Measurements from ENCODE around the gene CLDN9. TPM values are rescaled to one million over a fixed set of nuclear protein-coding genes. Genes with fewer than 3 reads are reported as not detected.

Gene CLDN9
- total RNA-seq, 1 experiment from 2014 or later, result 1.3 TPM

DNA sequence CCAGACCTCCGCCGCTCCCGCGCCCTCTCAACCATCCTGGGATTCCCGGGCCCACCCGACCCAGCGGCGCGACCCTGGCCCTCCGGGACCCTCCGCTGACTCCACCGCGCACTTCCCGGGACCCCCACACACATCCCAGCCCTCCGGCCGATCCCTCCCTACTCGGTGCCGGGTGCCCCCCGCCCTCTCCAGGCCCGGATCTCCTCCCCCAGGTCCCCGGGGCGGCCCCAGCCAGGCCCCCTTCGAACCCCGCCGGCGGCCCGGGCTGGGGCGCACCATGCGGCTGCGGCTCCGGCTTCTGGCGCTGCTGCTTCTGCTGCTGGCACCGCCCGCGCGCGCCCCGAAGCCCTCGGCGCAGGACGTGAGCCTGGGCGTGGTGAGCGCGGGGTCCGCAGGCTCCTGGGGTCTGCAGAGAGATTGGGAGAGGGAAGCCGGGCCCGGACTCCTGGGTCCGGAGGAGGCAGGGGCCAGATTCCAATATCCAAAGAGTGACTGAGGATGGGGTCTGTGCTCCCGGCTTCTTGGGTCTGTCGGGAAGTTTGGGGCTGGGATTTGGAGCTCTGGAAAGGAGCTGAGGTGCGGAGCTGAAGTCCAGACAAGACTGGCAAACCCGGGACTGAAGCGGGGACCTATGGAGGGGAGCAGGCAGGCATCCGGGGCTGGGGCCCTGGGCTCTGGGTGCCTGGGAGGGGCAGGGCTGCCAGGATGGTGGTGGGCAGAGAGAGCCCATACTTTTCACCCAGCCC, 34.1 kb downstream of the CLDN9 start:
- TF ChIP-seq, protein P1, sequence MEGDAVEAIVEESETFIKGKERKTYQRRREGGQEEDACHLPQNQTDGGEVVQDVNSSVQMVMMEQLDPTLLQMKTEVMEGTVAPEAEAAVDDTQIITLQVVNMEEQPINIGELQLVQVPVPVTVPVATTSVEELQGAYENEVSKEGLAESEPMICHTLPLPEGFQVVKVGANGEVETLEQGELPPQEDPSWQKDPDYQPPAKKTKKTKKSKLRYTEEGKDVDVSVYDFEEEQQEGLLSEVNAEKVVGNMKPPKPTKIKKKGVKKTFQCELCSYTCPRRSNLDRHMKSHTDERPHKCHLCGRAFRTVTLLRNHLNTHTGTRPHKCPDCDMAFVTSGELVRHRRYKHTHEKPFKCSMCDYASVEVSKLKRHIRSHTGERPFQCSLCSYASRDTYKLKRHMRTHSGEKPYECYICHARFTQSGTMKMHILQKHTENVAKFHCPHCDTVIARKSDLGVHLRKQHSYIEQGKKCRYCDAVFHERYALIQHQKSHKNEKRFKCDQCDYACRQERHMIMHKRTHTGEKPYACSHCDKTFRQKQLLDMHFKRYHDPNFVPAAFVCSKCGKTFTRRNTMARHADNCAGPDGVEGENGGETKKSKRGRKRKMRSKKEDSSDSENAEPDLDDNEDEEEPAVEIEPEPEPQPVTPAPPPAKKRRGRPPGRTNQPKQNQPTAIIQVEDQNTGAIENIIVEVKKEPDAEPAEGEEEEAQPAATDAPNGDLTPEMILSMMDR (conservative IDR thresholded peaks at IDR 0.05), result no peak
- H3K4me1 ChIP-seq (ENCODE audit: insufficient read depth, low read length), result no peaks in the 10 kb centered on the region
- H4K8ac ChIP-seq (replicated peaks; ENCODE audit: insufficient read length, low read depth, low read length), result no peak overlapping the region
- no peak overlapping the region for H3K56ac ChIP-seq (ENCODE audit: insufficient read length, low read depth, low read length)
- peaks cover 9 to 25% (median 22%) of the 10 kb centered on the region in 3 experiments for H3K36me3 Mint-ChIP-seq (ENCODE audit: insufficient read depth in 1 of 3, low read depth in 3 of 3)
- peaks cover 20% of the 10 kb centered on the region for H3K23me2 ChIP-seq (ENCODE audit: insufficient read length, low read depth, low read length, poor library complexity, severe bottlenecking)
- H3K27me3 ChIP-seq (ENCODE audit: insufficient read depth, low read length), result no peaks in the 10 kb centered on the region
- H3K79me2 ChIP-seq (ENCODE audit: insufficient read depth, low read length), result no peaks in the 10 kb centered on the region
- no peak overlapping the region for H4K91ac ChIP-seq (ENCODE audit: insufficient read length, low read depth, low read length)
- no peak overlapping the region; the same call in 1 of the 2 replicates for H3K14ac ChIP-seq (ENCODE audit: insufficient read depth, low read length)
- no peak overlapping the region for H2AFZ ChIP-seq (ENCODE audit: low read length)
- H2BK5ac ChIP-seq (ENCODE audit: insufficient read length, low read length), result no peak overlapping the region
- no peak overlapping the region for H3K23ac ChIP-seq (ENCODE audit: insufficient read length, low read depth, low read length)
- H3K27me3 Mint-ChIP-seq (ENCODE audit: low read depth), result peaks cover 69% of the 10 kb centered on the region
- no peak overlapping the region for H3K27ac ChIP-seq (ENCODE audit: insufficient read length, low read depth, low read length)
- H3K18ac ChIP-seq (ENCODE audit: insufficient read length, low read depth, low read length), result no peak overlapping the region
- WGBS (ENCODE audit: extremely low coverage, insufficient read length, low lambda C conversion rate), result no CpG with 5 or more reads among the region's 54 CpGs
- H4K5ac ChIP-seq (ENCODE audit: insufficient read length, low read depth, low read length), result no peak overlapping the region
- no peaks in the 10 kb centered on the region for H3K9me3 ChIP-seq (ENCODE audit: control insufficient read depth, low read depth, low read length)
- no peak overlapping the region for H3K27ac Mint-ChIP-seq
- H2BK120ac ChIP-seq (ENCODE audit: low read depth, low read length, poor library complexity, severe bottlenecking), result no peak overlapping the region
- peaks cover 8 to 17% of the 10 kb centered on the region in 2 experiments for H3K4me1 Mint-ChIP-seq
- H3K4me3 Mint-ChIP-seq, result peak overlapping the region; percentile 79 to 90
- H3K9me3 Mint-ChIP-seq, result peaks cover 0 to 3% of the 10 kb centered on the region in 2 experiments; a peak in 2 of 5 replicates
- H2BK15ac ChIP-seq (ENCODE audit: low read depth, low read length), result no peak overlapping the region
- H2AK5ac ChIP-seq (ENCODE audit: insufficient read length, low read length), result no peak overlapping the region
- no peaks in the 10 kb centered on the region for H3K79me1 ChIP-seq (ENCODE audit: insufficient read depth, low read depth, low read length, poor library complexity, severe bottlenecking)
- H2BK12ac ChIP-seq (ENCODE audit: insufficient read length, low read depth, low read length), result no peak overlapping the region
- H3T11ph ChIP-seq (ENCODE audit: low read length), result no peak overlapping the region
- H3K4ac ChIP-seq (ENCODE audit: low read depth, low read length), result no peak overlapping the region
- H3K4me2 ChIP-seq (ENCODE audit: insufficient read depth, insufficient read length, low read length), result peak overlapping the region; percentile 87
- H2BK20ac ChIP-seq (ENCODE audit: low read depth, low read length, poor library complexity, severe bottlenecking), result no peak overlapping the region
- no peaks in the 10 kb centered on the region for H4K20me1 ChIP-seq (ENCODE audit: control insufficient read depth, insufficient read depth, insufficient read length)
- no peak overlapping the region for H3K9ac ChIP-seq (ENCODE audit: extremely low read depth, insufficient read length, low read length)
- no peak for DNase-seq
